PFSK-1 (cell line): ENCODE measurements around the gene GPM6B.

Experiments used
- POLR2AphosphoS5 ChIP-seq: IDR thresholded peaks from 2 replicates; pipeline ENCODE4 v1.6.1; 2012; ENCODE audit warnings: low read depth, mild to moderate bottlenecking, control low read depth, low read length, moderate library complexity
- REST ChIP-seq, 2 experiments: IDR thresholded peaks; 2 replicates each; pipeline versions ENCODE4 v1.6.1 to v1.8.0; 2011 to 2012; ENCODE audit warnings: low read depth in 2 of 2, low read length in 2 of 2, control low read depth in 1 of 2, inconsistent platforms in 1 of 2, mild to moderate bottlenecking in 1 of 2, moderate library complexity in 1 of 2; ENCODE audit not compliant: insufficient read depth in 1 of 2

DNA sequence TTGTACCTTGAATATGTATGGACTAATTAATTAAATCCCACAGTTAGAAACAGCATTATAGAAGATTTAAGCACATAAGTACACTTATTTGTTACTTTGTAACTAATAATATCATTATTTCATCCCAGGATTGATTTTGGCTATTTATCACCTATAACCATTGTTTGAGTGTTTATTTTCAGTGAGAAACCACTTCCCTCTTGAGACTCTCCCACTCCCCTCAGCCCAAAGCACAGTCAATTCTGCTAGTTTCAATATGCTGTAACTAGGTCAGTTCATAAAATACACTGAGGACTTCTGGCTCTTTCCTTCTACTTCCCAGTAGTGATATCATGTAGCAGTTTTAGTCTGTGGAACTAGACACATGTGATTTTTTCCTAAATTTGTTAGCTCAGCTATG, 66.1 kb downstream of the GPM6B start:
- TF ChIP-seq POLR2AphosphoS5 = no peak
- TF ChIP-seq REST (IDR thresholded peaks at IDR 0.05; ENCODE audit: insufficient read depth in 1 of 2, low read depth in 2 of 2, low read length in 2 of 2) = no peak
